ENCODE results near the gene TMBIM4.

The TMBIM4 gene

GRCh38 chr12:66191547-66192126 is 21.8 kb upstream of the TMBIM4 start:
- no peaks in the 10 kb centered on the region for H3K79me2 ChIP-seq (ENCODE audit: insufficient read depth, low read length)
- no peaks in the 10 kb centered on the region for H3K9me2 ChIP-seq (replicated peaks; ENCODE audit: insufficient read depth, low read length)
- H3K9me3 ChIP-seq (ENCODE audit: insufficient read depth, low read length) = no peaks in the 10 kb centered on the region
- no peaks in the 10 kb centered on the region for H4K20me1 ChIP-seq (ENCODE audit: low read depth, low read length)
- no peak overlapping the region for H2AFZ ChIP-seq (ENCODE audit: low read depth, low read length, severe bottlenecking)
- H3K36me3 ChIP-seq (ENCODE audit: low read length) = no peaks in the 10 kb centered on the region
- TF ChIP-seq EZH2phosphoT487 (conservative IDR thresholded peaks at IDR 0.05; ENCODE audit: low read length) (no peak), CTCF (IDR thresholded peaks at IDR 0.05; ENCODE audit: insufficient read depth, low read length, poor library complexity, severe bottlenecking) (no peak)
- H3K4me3 ChIP-seq (ENCODE audit: insufficient read depth, low read length, poor library complexity, severe bottlenecking) = no peak overlapping the region
- no peaks in the 10 kb centered on the region; the same call in 1 of the 2 replicates for H3F3A ChIP-seq (ENCODE audit: insufficient read depth)
- no peaks in the 10 kb centered on the region for H3K27me3 ChIP-seq (ENCODE audit: low read length)
- no peak overlapping the region for H3K9ac ChIP-seq (ENCODE audit: low read length)
- no peak overlapping the region for H3K4me2 ChIP-seq (ENCODE audit: low read depth, low read length, poor library complexity, severe bottlenecking)
- H3K27ac ChIP-seq (ENCODE audit: low read depth, low read length) = no peak overlapping the region

- H3F3A ChIP-seq (ENCODE audit: insufficient read depth) = no peaks in the 10 kb centered on the region
- no peaks in the 10 kb centered on the region for H3K9me3 ChIP-seq (ENCODE audit: insufficient read depth, low read length)
- H3K27me3 ChIP-seq (ENCODE audit: low read length) = no peaks in the 10 kb centered on the region
- no peak overlapping the region for H3K9ac ChIP-seq (ENCODE audit: low read length)
- H3K27ac ChIP-seq (ENCODE audit: low read depth, low read length) = no peak overlapping the region
- H2AFZ ChIP-seq (ENCODE audit: low read depth, low read length, severe bottlenecking) = no peak overlapping the region
- no peak overlapping the region for H3K4me2 ChIP-seq (ENCODE audit: low read depth, low read length, poor library complexity, severe bottlenecking)
- TF ChIP-seq EZH2phosphoT487 (conservative IDR thresholded peaks at IDR 0.05; ENCODE audit: low read length) (no peak), CTCF (IDR thresholded peaks at IDR 0.05; ENCODE audit: insufficient read depth, low read length, poor library complexity, severe bottlenecking) (no peak)
- no peak overlapping the region for H3K4me3 ChIP-seq (ENCODE audit: insufficient read depth, low read length, poor library complexity, severe bottlenecking)
- no peaks in the 10 kb centered on the region for H3K36me3 ChIP-seq (ENCODE audit: low read length)
- no peaks in the 10 kb centered on the region for H3K9me2 ChIP-seq (replicated peaks; ENCODE audit: insufficient read depth, low read length)
- no peaks in the 10 kb centered on the region for H3K79me2 ChIP-seq (ENCODE audit: insufficient read depth, low read length)
- no peaks in the 10 kb centered on the region for H4K20me1 ChIP-seq (ENCODE audit: low read depth, low read length)
Observed at GRCh38 chr12:66190519-66191370, 20.9 kb upstream of the TMBIM4 start.

- Histone ChIP-seq H3K4me3 (ENCODE audit: insufficient read depth, low read length, poor library complexity, severe bottlenecking) (no peak overlapping the region), H3K9ac (ENCODE audit: low read length) (no peak overlapping the region), H2AFZ (ENCODE audit: low read depth, low read length, severe bottlenecking) (no peak overlapping the region), H3F3A (ENCODE audit: insufficient read depth) (no peaks in the 10 kb centered on the region), H3K36me3 (ENCODE audit: low read length) (no peaks in the 10 kb centered on the region), H4K20me1 (ENCODE audit: low read depth, low read length) (no peaks in the 10 kb centered on the region), H3K4me2 (ENCODE audit: low read depth, low read length, poor library complexity, severe bottlenecking) (no peak overlapping the region), H3K27me3 (ENCODE audit: low read length) (no peaks in the 10 kb centered on the region), H3K9me3 (ENCODE audit: insufficient read depth, low read length) (no peaks in the 10 kb centered on the region), H3K27ac (ENCODE audit: low read depth, low read length) (no peak overlapping the region), H3K9me2 (replicated peaks; ENCODE audit: insufficient read depth, low read length) (no peaks in the 10 kb centered on the region), H3K79me2 (ENCODE audit: insufficient read depth, low read length) (no peaks in the 10 kb centered on the region)
- TF ChIP-seq CTCF (IDR thresholded peaks at IDR 0.05; ENCODE audit: insufficient read depth, low read length, poor library complexity, severe bottlenecking) (no peak), EZH2phosphoT487 (conservative IDR thresholded peaks at IDR 0.05; ENCODE audit: low read length) (no peak)
Observed at GRCh38 chr12:66189889-66190288, 20.1 kb upstream of the TMBIM4 start.
